SK-N-SH treated with all-trans-retinoic acid at 6 μM for 48 hours (cell line): ENCODE data around the gene DPEP2NB.

Experiments
- BACH2 ChIP-seq: fragments of 250-450 bp; sonication (Bioruptor Pico); IDR thresholded peaks from 2 replicates; pipeline ENCODE4 v1.9.0; 2021; ENCODE audit warnings: mild to moderate bottlenecking, borderline replicate concordance
- ESRRG ChIP-seq: fragments of 250-450 bp; sonication (Bioruptor Pico); IDR thresholded peaks from 2 replicates; pipeline ENCODE4 v1.6.1; 2021; ENCODE audit warnings: mild to moderate bottlenecking
- GLIS3 ChIP-seq: fragments of 250-450 bp; sonication (Bioruptor Pico); IDR thresholded peaks from 2 replicates; pipeline ENCODE4 v1.5.0; 2020; ENCODE audit warnings: mild to moderate bottlenecking, moderate library complexity
- ISL1 ChIP-seq: fragments of 250-450 bp; sonication (Bioruptor Pico); IDR thresholded peaks from 2 replicates; pipeline ENCODE4 v2.1.2; 2022; ENCODE audit warnings: mild to moderate bottlenecking, moderate library complexity
- PATZ1 ChIP-seq: fragments of 250-450 bp; sonication (Bioruptor Pico); IDR thresholded peaks from 2 replicates; pipeline ENCODE4 v1.8.0; 2020; ENCODE audit warnings: mild to moderate bottlenecking, moderate library complexity, borderline replicate concordance
- SNAI2 ChIP-seq: fragments of 250-450 bp; sonication (Bioruptor Pico); IDR thresholded peaks from 2 replicates; pipeline ENCODE4 v1.5.0; 2020; ENCODE audit warnings: mild to moderate bottlenecking, moderate library complexity
- ZFP30 ChIP-seq: fragments of 450-650 bp; formaldehyde crosslinking; IDR thresholded peaks from 2 replicates; pipeline ENCODE4 v1.5.0; 2022; ENCODE audit warnings: mild to moderate bottlenecking, moderate library complexity
- ZNF565 ChIP-seq: fragments of 450-650 bp; formaldehyde crosslinking; conservative IDR thresholded peaks from 2 replicates; pipeline ENCODE4 v1.5.0; 2020; ENCODE audit warnings: low read depth, mild to moderate bottlenecking, moderate library complexity
- ZNF70 ChIP-seq: fragments of 450-650 bp; formaldehyde crosslinking; IDR thresholded peaks from 2 replicates; pipeline ENCODE4 v1.5.0; 2020; ENCODE audit warnings: mild to moderate bottlenecking, moderate library complexity
- ZNF8 ChIP-seq: fragments of 450-650 bp; formaldehyde crosslinking; IDR thresholded peaks from 2 replicates; pipeline ENCODE4 v1.5.0; 2020; ENCODE audit warnings: mild to moderate bottlenecking, moderate library complexity
- TF ChIP-seq, protein P1 (sequence below): fragments of 250-450 bp; sonication (Bioruptor Pico); IDR thresholded peaks from 2 replicates; pipeline ENCODE4 v1.5.1; 2021; ENCODE audit warnings: mild to moderate bottlenecking, moderate library complexity

- TF ChIP-seq ZNF8 (CRISPR knock-in tag) (no peak), ISL1 (no peak), BACH2 (CRISPR knock-in tag) (no peak), ZNF565 (CRISPR knock-in tag) (no peak), SNAI2 (CRISPR knock-in tag) (no peak), PATZ1 (CRISPR knock-in tag) (no peak), ZFP30 (CRISPR knock-in tag) (no peak), GLIS3 (no peak), ZNF70 (no peak), ESRRG (CRISPR knock-in tag) (no peak)
- TF ChIP-seq, protein P1, sequence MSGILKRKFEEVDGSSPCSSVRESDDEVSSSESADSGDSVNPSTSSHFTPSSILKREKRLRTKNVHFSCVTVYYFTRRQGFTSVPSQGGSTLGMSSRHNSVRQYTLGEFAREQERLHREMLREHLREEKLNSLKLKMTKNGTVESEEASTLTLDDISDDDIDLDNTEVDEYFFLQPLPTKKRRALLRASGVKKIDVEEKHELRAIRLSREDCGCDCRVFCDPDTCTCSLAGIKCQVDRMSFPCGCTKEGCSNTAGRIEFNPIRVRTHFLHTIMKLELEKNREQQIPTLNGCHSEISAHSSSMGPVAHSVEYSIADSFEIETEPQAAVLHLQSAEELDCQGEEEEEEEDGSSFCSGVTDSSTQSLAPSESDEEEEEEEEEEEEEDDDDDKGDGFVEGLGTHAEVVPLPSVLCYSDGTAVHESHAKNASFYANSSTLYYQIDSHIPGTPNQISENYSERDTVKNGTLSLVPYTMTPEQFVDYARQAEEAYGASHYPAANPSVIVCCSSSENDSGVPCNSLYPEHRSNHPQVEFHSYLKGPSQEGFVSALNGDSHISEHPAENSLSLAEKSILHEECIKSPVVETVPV (CRISPR knock-in tag), result no peak
Measured at GRCh38 chr16:67965668-67966548, 49.8 kb downstream of the DPEP2NB start.
